ENCODE data around the gene HOXD3.

Gene HOXD3

DNA sequence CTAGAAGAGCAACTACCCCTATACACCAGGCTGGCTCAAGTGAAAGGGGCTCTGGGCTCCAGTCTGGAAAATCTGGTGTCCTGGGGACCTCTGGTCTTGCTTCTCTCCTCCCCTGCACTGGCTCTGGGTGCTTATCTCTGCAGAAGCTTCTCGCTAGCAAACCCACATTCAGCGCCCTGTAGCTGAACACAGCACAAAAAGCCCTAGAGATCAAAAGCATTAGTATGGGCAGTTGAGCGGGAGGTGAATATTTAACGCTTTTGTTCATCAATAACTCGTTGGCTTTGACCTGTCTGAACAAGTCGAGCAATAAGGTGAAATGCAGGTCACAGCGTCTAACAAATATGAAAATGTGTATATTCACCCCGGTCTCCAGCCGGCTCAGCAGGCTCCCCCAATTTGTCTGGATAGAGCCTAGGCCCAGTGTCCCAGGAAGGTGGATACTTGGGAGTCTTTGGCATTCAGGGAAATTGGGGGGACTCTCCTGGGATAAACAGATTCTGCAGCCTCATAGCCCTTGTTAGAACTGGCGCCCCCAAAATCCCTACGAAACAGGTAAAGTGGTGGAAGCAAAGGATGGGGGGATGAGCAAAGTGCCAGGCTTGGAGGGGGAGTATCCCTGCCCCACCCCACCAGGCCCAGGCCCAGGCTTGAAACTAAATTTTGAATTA lies 8.2 kb upstream of the HOXD3 start:
- FAIRE-seq (no peak), DNase-seq (ENCODE audit: insufficient read length, low spot score) (no peak)

DNA sequence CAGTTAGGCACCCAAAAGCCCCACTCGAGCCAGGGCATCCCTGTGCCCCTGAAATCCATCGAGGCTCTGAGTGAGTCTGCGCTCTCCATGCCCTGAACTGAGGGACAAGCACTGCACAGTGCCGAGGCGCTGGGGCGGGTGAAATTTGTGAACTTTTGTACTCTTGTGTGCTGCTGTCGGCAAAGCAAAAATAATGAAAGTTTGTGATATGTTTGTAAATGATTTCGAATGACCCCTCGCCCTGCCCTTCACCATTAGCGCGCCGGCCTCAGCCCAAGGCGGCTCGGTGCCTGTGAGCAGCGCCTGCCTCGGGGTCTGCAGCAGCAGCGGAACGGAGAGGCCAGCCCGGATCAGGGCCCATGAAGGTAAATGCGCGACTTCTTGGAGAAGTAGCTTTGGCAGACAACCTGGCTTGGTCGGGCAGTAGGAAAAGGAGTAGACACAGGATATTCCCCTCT lies 7.6 kb upstream of the HOXD3 start:
- no peak for DNase-seq (ENCODE audit: insufficient read length, low spot score)

GRCh38 chr2:176149939-176150583 lies 7.0 kb upstream of the HOXD3 start:
- FAIRE-seq (no peak), DNase-seq (ENCODE audit: insufficient read length, low spot score) (no peak)

More for the DNA sequence above, 7.6 kb upstream of the HOXD3 start:
- no peak for FAIRE-seq

- DNase-seq (ENCODE audit: insufficient read length, low spot score) (no peak), FAIRE-seq (no peak)
Measured at GRCh38 chr2:176150584-176151441, 6.3 kb upstream of the HOXD3 start.

- FAIRE-seq (no peak), DNase-seq (ENCODE audit: insufficient read length, low spot score) (no peak)
Measured at GRCh38 chr2:176151442-176152287, 5.4 kb upstream of the HOXD3 start, which contains the start of gene HOXD4. Gene HOXD4, plus strand, starts transcription at chr2:176151550. Its CDS starts 84 bp downstream, at chr2:176151634.

GRCh38 chr2:176152350-176153181 lies 4.5 kb upstream of the HOXD3 start:
- no peak for DNase-seq (ENCODE audit: insufficient read length, low spot score)
- no peak for FAIRE-seq

- FAIRE-seq (no peak), DNase-seq (ENCODE audit: insufficient read length, low spot score) (no peak)
Measured at GRCh38 chr2:176154576-176155252, 2.4 kb upstream of the HOXD3 start.

- no peak for FAIRE-seq
- no peak for DNase-seq (ENCODE audit: insufficient read length, low spot score)
Measured at GRCh38 chr2:176155356-176156044, 1.6 kb upstream of the HOXD3 start.

GRCh38 chr2:176156301-176156806 lies 753 bp upstream of the HOXD3 start:
- no peak for FAIRE-seq
- DNase-seq (ENCODE audit: insufficient read length, low spot score): no peak

GRCh38 chr2:176157499-176158185 lies 535 bp downstream of the HOXD3 start:
- DNase-seq (ENCODE audit: insufficient read length, low spot score): no peak
- FAIRE-seq: no peak

GRCh38 chr2:176158186-176158591 lies 1.1 kb downstream of the HOXD3 start:
- DNase-seq (ENCODE audit: insufficient read length, low spot score) (no peak), FAIRE-seq (no peak)

DNA sequence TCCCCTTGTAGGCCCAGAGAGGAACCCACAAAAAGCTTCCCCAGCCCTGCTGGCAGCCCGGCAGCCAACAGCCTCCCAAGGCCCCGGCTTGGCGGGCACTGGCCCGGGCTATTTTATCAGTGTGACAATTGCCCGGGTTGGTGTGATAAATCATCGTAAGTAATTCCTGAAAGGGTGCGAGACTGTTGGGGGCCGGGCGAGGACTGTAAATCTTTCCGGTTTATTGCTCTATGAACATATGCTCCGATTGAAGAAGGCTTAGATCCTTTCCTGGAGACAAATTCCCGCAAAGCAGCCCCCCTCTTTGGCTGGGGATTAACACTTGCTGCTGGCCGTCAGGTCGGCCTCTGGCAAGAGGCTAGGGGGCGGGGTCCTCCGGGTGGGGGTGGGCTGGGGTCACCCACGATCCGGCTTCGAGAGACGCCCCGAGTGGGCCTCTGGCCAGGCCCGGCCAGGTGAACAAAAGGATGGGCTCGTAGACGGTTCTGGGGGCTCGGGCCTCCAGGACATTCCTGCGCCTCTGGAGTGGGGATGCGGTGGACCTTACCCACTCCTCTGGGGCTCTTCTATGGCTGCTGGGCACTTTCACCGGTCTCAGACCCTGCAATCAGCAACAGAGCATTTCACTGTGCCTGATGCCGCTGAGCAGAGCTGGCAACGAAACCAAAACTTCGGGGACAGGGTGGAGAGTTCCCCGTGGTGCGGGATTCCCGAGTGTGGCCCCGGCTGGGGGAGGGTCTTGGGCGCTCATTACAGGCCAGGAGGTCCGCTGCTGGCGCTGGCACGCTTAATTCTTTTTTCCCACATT lies 2.0 kb downstream of the HOXD3 start:
- no peak for DNase-seq (ENCODE audit: insufficient read length, low spot score)
- no peak for FAIRE-seq

- DNase-seq (ENCODE audit: insufficient read length, low spot score) (no peak), FAIRE-seq (no peak)
Measured at GRCh38 chr2:176159663-176160250, 2.6 kb downstream of the HOXD3 start.

DNA sequence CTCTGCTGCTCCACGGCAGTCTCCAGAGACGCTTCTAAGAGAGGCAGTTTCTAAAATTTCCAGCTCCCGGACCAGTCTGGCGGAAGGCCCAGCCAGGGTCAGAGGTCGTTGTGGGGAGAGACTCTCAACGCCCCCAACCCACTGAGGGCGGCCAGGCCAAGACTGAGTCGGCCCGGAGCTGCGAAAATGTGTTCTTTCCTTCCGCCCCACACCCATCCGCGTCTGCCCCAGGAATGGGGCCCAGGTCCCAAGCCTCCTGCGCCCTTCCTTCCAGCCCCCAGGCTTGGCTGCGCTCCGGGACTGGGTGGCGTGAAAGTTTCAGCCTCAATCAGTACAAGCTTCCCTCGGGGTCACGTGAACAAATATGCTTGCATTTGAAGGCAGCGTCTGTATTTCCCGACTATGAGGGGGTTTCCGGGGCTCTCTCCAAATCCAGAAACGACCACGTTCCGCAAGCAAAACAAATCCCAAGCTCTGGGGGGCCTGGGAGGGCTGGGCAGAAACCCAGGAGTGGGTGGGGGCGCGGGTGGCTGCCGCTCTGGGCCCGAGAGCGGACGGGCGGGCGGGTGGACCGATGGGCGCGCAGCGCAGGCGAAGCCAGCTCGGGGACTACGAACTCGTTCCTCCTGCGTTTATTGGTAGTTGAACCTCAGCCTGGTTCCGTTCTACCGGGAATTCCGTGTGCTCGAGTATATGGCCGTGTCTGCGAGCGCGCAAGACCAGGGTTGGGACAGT lies 3.3 kb downstream of the HOXD3 start:
- FAIRE-seq (no peak), DNase-seq (ENCODE audit: insufficient read length, low spot score) (no peak)

DNA sequence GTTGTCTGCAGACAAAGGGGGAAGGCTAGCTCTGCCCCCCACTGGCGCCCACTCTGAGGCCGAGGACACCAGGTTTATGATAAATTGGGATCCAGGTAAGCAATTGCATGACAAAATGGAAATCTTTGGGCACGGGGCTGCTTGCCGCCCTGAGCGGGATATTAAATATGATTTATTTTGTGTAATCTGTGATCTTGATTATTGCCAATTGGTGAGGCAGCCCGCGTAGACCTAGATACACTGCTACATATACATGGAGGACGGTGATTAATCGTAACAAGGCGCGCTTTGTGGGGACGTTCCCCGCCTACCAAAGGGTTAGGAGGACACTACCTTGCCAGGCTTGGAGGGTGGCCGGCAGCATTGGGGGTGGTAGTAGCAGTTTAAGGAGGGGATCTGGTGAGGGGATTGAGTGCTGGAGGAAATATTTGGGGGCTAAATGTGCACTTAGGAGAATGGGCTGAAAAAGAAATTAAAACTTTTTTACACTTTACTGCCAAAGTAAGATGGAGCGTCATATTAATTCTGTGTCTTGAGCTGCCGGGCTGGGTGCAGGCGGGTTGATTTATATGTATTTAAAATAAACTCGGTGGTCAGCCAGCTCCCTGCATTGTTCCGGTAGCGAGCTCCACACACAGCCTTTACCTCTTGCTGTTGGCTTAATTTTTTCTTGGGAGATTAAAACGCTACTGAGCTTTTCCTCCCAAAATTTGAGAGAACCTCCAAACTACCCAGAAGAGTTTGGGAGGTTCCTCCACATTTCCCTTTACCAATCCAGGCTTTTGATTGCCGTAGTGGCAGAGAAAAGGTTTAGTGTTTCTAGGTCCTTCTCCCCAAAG lies 4.1 kb downstream of the HOXD3 start:
- no peak for DNase-seq (ENCODE audit: insufficient read length, low spot score)

More for the DNA sequence above, 4.1 kb downstream of the HOXD3 start:
- FAIRE-seq: no peak
